Frontal cortex (tissue), 4 donors: ENCODE data around the gene MIAT. TPM values are rescaled to one million over a fixed set of nuclear protein-coding genes. Genes with fewer than 3 reads are reported as not detected.
A peak's percentile ranks its signal among the peaks of the same experiment; 100 is the strongest.
"Not testable (repeated sequence)": the region's sequence is repeated elsewhere in the genome, so short reads cannot be mapped to it uniquely, and the experiment has no call there.

ENCODE experiments used
- DNase-seq, 2 donors: peaks; one replicate each; pipeline ENCODE4 v3.0.0; 2012; ENCODE audit warnings: low spot score in 2 of 2
- FAIRE-seq: peaks from 2 replicates; lab custom pipeline; 2012; peaks lifted over from hg19 to GRCh38; lab: Jason Lieb, UNC
- total RNA-seq: library from RNA; depleted of rRNA; stranded (reverse); fragments of >200 nt; gene quantifications from one replicate; pipeline ENCODE4 v1.2.3, GENCODE V29; 2014
- donor health status: control.
- donor health status: control.
- donor health status: control.

The MIAT gene
- total RNA-seq, result 110 TPM

DNA sequence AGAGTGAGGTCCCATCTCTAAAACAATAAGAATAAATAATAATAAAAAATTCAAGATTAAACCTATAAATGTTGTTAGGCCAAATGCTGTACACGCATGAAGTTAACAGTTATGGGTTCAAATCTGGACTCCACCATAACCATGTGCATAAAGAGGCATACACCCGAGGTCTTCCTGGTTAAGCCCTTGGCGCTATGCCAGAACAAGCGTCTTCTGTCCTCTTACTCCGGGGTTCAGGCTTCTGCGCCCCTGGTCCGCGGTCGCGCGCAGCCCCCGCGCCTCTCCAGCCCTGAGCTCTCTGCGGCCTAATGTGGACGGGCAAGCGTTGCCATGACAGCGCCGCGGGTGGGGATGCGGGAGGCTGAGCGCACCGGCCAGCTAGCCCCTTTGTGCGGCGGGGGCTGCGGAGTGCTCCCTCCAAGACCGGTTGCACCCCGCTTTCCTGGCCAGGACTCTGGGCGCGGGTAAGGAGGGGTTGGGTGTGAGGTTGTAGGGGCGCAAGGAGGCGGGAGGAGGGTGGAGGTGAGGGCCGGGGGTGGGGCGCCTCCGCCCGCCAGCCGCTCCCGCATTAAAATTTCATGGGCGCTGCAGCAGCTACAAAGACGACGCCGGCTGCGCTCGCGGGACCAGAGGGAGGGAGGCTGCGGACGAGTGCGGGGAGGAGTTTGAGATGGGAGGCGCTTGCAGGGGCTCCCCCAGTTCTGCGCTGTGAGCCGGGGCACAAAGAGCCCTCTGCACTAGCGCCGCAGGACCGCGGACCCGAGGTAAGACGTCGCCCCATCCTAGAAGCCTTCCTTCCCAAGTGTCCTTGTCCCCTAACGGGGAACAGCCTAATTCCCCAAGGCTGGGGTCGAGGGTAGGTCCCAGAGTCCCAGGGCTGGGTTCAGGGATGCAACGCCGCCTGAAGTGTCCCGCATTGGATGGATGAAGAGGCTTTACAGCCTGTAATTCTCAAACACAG lies at the start of gene MIAT:
Gene MIAT, plus strand, starts transcription at position 698 of the 961 bp plus-strand sequence.
- DNase-seq (peak in 1 of 2 donors; percentile 64), FAIRE-seq (no peak)

DNA sequence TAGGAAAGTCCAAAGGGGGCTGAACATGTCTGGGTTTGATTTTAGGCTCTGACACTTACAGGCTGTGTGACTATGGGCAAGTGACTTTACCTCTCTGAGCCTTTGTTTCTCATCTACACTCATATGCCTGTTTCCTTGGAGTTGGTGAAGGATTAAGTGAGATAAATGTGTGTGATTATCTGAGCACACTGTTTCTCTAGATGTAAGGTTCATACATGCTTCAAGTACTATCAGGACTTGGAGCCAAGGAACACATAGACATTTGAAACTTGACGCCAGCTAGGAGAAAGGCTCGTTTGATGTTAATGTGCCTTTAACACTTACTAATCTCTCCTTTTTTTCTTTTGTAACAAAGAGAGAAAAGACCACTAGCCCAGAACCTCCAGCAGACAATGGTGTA lies 49.3 kb upstream of the MIAT start:
- no peak for DNase-seq

DNA sequence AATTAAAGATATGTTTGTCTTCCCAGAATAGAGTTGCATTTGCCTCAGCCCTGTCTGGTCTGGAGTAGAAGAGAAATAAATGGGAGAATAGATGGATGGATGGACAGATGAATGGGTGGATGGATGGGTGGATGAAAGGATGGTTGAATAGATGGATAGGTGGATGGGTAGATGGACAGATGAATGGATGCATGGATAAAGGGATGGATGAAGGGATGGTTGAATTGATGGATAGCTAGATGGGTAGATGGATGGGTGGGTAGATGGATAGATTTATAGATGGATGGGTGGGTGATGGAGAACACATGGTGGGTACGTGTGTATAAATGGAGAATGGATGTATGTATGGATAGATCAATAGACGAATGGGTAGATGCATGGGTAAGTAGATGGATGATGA lies 48.1 kb upstream of the MIAT start:
- FAIRE-seq (no peak), DNase-seq (no peak)

More for the DNA sequence above, 49.3 kb upstream of the MIAT start:
- FAIRE-seq, result no peak

DNA sequence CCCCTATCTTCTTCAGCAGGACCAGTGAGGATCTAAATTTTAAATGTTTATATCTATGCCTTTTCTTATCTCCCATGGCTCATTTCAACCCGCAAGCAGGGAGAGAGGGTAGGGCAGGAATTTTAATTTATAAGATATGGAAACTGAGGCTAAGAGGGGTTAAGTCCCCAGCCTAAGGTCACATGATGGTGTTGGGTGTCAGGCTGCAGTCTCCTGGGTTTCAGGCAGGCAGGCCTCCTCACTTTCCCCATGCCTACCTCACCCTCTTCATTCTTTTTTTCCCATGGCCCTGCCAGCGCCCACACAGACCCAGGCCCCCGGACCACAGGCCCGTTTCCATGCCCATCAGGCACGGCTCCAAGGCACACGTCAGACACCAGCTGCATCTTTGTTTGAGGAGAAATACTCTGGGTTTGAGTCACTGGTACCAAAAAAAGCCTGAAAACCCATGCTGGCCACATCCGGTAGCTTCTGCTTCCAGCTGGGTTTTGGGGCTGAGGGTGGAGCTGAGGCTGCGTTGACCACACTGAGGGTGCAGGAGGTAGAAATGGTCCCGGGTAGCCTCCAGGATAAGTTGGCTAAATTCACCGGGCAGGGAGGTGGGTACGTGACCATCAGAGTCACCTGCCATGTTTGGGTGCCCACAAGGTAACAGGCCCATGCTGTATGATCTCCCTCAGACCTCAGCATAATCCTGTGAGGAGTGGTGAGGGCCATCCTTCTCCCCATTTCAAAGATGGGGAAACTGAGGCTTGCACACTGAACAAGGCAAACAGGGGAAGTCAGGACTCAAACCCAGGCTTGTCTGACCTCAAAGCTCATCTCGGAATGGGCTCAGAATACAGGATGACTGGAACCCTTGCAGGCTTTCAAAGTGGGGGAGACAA lies 47.1 kb upstream of the MIAT start:
- DNase-seq (peak in 1 of 2 donors; percentile 59), FAIRE-seq (no peak)

DNA sequence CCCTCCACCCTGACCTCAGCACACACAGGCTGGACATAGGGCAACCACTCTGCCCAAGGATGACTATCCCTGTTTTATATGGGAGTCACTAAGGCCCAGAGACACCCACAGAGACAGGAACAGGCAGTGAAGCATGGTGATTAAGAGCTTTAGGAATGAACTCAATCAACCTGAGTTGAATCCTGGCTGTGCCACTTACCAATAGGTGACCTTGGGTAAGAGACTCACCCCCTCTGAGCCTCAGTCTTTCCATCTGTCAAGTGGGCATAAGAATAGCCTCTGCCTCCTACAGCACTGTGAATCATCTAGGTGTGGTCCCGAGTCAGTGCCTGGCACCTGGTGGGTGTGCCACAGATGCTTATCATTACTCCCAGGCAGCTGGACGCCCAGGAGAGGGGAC lies 46.4 kb upstream of the MIAT start:
- no peak for FAIRE-seq

DNA sequence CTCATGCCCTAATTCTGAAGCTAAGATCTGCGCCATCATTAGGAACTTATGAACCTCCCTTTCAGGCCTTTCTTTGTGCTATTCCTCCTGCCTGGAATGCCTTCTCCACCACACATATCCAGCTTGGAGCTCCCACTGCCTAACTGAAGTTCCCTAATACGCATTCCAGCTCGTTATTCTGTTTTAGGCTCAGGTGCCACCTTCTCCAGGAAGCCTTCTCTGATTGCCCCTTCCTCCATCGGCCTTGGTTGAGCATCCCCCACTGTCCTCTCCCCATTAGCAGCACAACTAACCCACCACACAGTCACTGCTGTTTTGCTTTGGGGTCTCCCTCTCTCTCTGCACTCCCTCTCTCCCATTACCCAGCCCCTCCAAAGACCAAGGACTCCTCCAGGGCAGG lies 44.7 kb upstream of the MIAT start:
- no peak for FAIRE-seq
- no peak for DNase-seq

More for the DNA sequence above, 46.4 kb upstream of the MIAT start:
- DNase-seq, result no peak

DNA sequence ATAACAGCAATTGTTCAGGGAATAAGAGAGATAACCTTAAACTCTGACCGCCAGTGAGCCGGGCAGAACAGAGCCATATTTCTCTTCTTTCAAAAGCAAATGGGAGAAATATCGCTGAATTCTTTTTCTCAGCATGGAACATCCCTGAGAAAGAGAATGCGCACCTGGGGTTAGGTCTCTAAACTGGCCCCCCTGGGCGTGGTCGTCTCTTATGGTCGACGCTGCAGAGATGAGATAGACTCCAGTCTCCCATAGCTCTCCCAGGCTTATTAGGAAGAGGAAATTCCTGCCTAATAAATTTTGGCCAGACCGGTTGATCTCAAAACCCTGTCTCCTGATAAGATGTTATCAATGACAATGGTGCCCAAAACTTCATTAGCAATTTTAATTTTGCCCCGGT lies 43.6 kb upstream of the MIAT start:
- not testable (repeated sequence) for FAIRE-seq, DNase-seq

DNA sequence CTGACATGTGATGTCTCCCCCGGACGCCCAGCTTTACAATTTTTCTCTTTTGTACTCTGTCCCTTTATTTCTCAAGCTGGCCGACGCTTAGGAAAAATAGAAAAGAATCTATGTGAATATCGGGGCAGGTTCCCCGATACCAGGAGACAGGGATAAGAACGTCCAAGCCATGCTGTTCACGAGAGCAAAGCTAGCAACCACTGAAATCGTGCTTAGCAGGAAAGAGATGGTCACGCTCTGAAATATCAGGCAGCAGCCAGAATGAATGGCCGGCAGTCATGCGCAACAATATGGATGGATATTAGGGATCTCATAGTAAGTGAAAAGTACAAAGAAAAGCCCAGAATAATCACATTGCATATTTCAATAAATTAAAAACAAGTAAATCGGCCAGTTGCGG lies 43.1 kb upstream of the MIAT start:
- no peak for FAIRE-seq
- DNase-seq, result no peak

DNA sequence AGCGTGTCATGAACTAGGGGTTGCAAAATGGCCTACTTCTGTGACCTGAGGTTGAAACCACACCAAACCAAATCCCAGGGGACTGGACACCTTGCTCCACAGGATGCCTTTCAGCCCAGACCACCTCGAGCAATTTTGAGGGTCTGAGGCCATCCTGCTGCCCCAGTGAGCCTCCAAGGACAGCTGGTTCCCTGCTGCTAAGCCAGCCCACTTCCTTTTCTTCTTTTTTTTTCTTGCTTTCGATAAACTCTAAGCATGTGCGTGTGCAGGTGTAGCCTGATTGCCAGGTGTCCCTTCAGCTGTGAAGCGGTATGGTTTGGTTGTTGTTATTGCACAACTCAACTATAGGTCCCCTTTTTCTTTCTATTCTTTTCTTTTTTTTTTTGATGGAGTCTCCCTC lies 42.2 kb upstream of the MIAT start:
- FAIRE-seq (no peak), DNase-seq (no peak)

DNA sequence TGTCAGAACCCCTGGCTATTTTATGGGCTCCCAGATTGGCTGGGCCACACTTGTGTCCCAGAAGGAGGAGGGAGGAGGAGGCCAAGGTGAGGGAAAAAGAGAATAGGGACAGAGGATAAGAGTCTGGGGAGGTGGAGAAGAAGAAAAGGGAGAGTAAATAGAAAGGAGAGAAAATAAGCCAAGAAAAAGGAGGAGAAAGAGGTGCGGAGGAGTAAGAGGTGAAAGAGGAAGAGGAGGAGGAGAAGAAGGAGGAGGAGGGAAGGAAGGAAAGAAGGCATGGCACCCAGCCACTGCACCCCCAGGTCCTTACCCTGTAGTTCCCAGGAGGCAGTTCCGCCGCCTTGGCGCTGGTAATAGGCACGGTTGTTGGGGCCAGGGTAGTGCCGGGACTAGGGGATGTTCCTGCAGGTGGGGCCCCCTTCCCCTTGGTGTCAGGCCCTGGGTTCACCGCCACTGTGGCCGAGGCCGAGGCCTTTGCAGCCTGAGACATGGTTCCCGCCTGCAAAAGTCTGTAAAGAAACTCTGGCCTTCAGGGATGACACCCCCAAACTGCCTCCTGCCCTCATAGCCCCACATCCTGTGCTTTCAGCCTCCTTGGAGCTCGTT lies 41.5 kb upstream of the MIAT start:
- DNase-seq (no peak), FAIRE-seq (no peak)

DNA sequence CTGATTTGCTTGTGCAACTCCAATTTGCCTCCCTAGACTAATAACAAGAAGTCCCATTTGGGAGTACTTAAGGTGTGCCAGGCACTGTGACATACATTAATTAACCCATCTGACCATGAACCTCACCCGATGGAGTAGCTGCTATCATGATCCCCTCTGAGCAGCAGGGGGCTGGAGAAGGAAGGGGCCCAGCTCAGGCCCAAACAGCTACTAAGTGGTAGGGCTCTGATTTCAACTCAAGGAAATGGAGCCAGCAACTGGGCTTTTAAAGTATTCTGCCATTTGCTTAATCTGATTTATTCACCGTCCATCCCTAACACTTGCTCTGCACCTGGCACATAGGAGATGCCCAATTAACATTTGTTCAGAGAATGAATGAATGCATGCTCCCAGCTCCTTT lies 40.7 kb upstream of the MIAT start:
- DNase-seq (no peak), FAIRE-seq (no peak)

DNA sequence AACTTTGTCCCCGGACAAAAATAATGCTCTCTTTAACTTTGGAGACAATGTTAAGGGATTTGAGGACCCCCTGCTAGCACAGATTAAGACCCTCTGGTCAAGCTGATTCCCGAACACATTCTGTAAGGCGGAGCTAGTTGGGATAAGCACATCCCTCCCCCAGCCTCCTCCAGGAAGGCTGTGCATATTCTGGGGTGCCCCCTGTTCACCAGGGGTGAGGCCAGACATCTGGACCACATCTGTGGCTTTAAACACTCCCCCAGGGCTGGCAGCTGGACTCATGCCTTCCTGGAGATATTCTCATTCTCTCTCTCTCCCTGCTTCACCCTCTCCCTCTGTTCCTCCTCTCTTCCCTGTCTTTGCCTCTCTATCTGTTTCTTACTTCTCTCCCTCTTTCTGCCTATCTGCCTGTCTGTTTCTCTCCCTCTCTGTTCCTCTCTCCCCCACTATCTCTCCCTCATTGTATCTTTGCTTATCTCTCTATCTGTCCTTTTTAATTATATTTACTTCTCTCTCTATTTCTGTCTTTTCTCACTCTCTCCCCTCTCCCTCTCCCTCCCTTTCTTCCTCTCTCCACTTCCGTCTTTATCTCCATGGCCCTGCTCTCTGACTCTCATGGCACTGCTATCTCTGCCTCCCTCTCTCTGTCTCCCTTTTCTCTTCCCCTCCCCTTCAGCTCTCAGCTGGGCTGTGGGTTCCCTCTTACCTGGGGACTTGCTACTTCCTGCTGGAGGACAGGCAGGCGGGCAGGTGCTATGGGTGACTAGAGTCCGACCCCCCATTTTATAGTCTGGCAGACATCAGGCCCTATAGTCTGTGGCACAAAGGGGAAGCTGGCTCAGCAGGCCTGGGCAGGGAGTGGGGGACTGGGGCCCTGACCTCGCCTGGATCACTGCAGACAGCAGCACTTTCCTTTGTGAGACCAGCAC lies 39.9 kb upstream of the MIAT start, which contains the start of gene CRYBB1:
Gene CRYBB1, minus strand, starts transcription at position 757 of the 929 bp plus-strand sequence. CDS start 1,708 bp downstream, outside the sequence.
- FAIRE-seq, result no peak
- no peak for DNase-seq

DNA sequence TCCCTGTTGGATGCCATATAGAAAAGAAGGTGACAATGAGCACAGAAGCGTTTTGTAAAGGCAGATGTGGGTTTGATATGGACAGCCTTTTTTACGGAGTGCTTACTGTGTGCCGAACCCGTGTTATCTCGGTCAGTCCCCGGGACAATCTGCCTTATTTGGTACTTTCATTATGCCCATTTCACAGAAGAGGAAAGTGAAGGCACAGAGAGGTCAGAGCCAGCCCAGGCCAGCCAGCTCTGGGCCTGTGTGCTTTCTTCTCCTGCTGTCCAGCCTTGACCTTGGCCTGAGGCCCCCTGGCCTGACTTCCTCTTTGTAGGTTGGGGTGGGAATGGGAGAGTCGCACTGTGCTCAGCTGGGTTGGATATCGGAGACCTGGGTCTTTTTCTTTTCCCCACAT lies 38.9 kb upstream of the MIAT start:
- FAIRE-seq (no peak), DNase-seq (no peak)

DNA sequence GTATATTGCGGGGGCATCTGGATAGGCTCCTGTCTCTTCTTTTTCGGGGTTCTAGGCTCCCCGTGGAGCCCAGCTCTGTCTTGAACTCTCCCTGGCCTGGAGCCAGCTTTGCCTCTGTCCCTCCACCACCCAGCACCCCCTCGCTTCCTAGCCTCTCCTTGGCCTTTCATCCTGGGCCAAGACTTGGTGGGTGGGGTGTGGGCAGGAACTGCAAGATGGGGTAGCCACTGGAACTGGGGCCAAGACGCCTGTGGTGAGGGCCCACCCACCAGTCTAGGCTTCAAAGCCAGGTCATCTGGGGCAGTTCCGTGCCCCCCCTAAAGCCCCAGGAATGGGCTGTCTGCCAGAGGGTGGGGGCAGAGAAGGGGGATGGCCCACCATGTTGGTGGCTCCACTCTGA lies 37.9 kb upstream of the MIAT start:
- DNase-seq (no peak), FAIRE-seq (no peak)

DNA sequence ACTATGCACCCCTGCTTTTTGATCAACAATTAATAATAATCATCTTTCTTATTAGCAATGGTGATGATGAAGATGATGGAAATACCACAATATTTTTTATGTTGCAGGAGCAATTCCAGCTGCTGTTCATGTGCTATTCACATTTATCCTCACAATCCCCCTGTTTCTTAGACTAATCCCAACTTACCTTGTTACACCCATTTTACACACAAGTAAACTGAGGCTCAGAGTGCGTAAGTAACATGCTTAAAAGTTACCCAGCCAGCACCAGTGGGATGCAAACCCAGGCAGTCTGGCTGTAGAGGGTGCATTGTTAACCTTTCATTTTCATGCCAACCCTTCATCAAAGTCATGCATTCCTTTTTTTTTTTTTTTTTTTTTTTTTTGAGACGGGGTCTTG lies 37.2 kb upstream of the MIAT start:
- no peak for DNase-seq
- no peak for FAIRE-seq

DNA sequence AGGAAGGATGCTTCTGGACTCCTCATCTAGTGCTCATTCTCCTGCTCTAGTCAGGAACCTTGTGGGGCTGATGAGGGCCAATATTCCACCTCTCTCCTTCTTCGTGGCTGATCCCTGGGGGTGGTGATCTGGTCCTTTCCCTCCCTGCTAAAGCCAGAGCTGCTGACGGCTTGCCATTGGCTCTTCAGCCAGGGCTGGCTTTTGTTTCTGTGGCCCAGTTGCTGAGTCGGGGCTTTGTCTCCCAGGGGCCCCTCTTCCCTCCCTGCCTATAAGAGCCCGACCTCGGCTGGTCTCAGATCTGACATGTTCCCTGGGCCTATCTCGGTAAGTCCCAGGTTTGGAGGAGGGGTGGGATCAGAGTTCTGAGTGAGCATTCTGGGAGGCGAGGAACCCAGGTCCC lies 35.7 kb upstream of the MIAT start, which contains the start of gene CRYBA4:
Gene CRYBA4, plus strand, starts transcription at position 301 of the 400 bp plus-strand sequence. CDS start 634 bp downstream, outside the sequence.
- DNase-seq (no peak), FAIRE-seq (no peak)

DNA sequence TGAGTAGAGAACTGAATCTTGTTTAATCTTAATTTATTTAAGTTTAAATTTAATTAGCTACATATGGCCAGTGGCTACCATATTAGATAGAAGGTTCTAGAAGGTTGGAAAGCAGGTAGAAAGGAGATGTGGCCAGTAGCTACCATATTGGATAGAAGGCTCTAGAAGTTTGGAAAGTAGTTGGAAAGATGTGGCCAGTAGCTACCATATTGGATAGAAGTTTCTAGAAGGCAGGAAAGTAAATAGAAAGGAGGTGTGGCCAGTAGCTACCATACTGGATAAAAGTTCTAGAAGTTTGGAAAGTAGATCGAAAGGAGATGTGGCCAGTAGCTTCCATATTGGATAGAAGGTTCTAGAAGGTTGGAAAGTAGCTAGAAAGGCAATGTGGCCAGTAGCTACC lies 33.4 kb upstream of the MIAT start:
- FAIRE-seq, result no peak
- DNase-seq, result no peak

DNA sequence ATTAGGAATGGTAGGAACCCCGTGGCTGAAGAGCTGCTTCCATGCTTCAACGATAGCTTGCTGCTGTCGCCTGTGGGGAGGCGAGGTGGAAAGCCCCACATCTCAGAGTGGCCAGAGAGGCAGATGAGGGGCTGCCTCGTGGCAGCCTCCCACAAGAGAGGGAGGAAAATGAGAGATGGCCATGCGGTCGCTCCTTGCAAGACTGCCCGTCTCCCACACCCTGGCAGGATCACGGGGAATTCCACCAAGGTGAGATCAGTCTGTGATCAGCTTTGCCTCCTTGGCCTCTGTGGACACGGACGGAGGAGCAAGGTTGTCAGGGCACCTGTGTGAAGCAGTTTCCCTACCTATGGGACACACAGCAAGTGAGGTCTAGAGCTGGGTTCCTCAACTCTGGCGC lies 32.6 kb upstream of the MIAT start:
- no peak for DNase-seq
- no peak for FAIRE-seq
